Mesendoderm (in vitro differentiated cells): ENCODE data around the gene MYLIP.

Experiments used
- DNase-seq: peaks from one replicate; pipeline ENCODE4 v3.0.0; 2013
- H2AK5ac ChIP-seq: 2 replicates; pipeline ENCODE4 v1.6.1; 2013; ENCODE audit warnings: low read length, inconsistent platforms
- H2BK120ac ChIP-seq: 2 replicates; pipeline ENCODE4 v1.6.1; 2013; ENCODE audit warnings: low read depth, mild to moderate bottlenecking, low read length, moderate library complexity, mixed read lengths
- H2BK15ac ChIP-seq: replicated peaks from 2 replicates; pipeline ENCODE4 v1.6.1; 2013; ENCODE audit warnings: low read depth, mild to moderate bottlenecking, moderate library complexity
- H2BK5ac ChIP-seq: 2 replicates; pipeline ENCODE4 v1.6.1; 2013; ENCODE audit warnings: low read length, inconsistent platforms
- H3K18ac ChIP-seq: 2 replicates; pipeline ENCODE4 v1.6.1; 2013; ENCODE audit warnings: mild to moderate bottlenecking, low read length, mixed read lengths
- H3K23ac ChIP-seq: one replicate; pipeline ENCODE4 v1.6.1; 2013; ENCODE audit warnings: low read length
- H3K27ac ChIP-seq: 2 replicates; pipeline ENCODE4 v1.5.1; 2013; ENCODE audit warnings: low read depth, mild to moderate bottlenecking, inconsistent platforms, low read length, moderate library complexity
- H3K27me3 ChIP-seq: 2 replicates; pipeline ENCODE4 v1.6.1; 2013; ENCODE audit warnings: low read length, control low read depth, mild to moderate bottlenecking, inconsistent platforms; ENCODE audit not compliant: insufficient read depth, poor library complexity
- H3K36me3 ChIP-seq: 2 replicates; pipeline ENCODE4 v1.6.1; 2013; ENCODE audit warnings: low read length, inconsistent platforms; ENCODE audit not compliant: control insufficient read depth, insufficient read depth
- H3K4ac ChIP-seq: one replicate; pipeline ENCODE4 v1.6.1; 2013; ENCODE audit warnings: low read depth, mild to moderate bottlenecking, low read length, moderate library complexity
- H3K4me1 ChIP-seq: 2 replicates; pipeline ENCODE4 v1.6.1; 2013; ENCODE audit warnings: low read depth, low read length, inconsistent platforms; ENCODE audit not compliant: control insufficient read depth
- H3K4me2 ChIP-seq: 2 replicates; pipeline ENCODE4 v1.6.1; 2013; ENCODE audit warnings: low read length
- H3K4me3 ChIP-seq: 2 replicates; pipeline ENCODE4 v1.5.1; 2013; ENCODE audit warnings: mild to moderate bottlenecking, low read length
- H3K56ac ChIP-seq: one replicate; pipeline ENCODE4 v1.6.1; 2013; ENCODE audit warnings: low read length
- H3K79me1 ChIP-seq: 2 replicates; pipeline ENCODE4 v1.6.1; 2013; ENCODE audit warnings: low read length, inconsistent platforms
- H3K79me2 ChIP-seq: 2 replicates; pipeline ENCODE4 v1.6.1; 2013; ENCODE audit warnings: mild to moderate bottlenecking, low read length; ENCODE audit not compliant: control insufficient read depth, insufficient read depth
- H3K9ac ChIP-seq: 2 replicates; pipeline ENCODE4 v1.6.1; 2013; ENCODE audit warnings: low read length, inconsistent platforms
- H4K5ac ChIP-seq: one replicate; pipeline ENCODE4 v1.6.1; 2013; ENCODE audit warnings: low read length
- H4K8ac ChIP-seq: one replicate; pipeline ENCODE4 v1.6.1; 2013; ENCODE audit warnings: low read depth, mild to moderate bottlenecking, control low read depth, low read length, moderate library complexity
- WGBS: extraction: QIAGEN DNeasy Blood & Tissue Kit; methylation state at CpG from one replicate; pipeline ENCODE4 v1.1.7; 2013; ENCODE audit warnings: low lambda C conversion rate, missing lambda C conversion rate; ENCODE audit not compliant: insufficient coverage; ENCODE audit errors: extremely low coverage; 5-methylcytosine and 5-hydroxymethylcytosine counted together

Gene MYLIP

DNA sequence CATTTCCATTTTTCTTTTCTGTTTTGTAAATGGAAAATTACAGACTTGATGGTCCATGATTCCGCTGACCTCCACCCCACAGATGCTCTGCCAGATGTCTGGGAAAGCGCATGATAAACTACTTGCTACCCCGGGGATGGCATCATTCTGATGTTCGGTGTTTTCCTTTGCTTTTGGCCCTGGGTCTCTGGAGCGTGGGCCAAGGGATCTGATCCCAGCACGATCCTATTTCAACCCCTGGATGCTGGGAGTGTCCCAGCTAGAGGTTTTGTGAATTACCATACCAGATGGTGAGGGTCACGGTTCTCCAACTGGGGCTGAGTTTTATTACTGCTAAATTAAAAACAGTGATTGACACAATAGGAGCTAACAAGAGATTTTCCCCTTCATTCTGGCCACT lies 25.2 kb upstream of the MYLIP start:
- Histone ChIP-seq H3K79me1 (no peaks in the 10 kb centered on the region), H3K9ac (no peak overlapping the region), H3K23ac (no peak overlapping the region), H3K79me2 (no peaks in the 10 kb centered on the region), H2BK15ac (no peak overlapping the region), H2BK5ac (no peak overlapping the region), H3K4me3 (no peak overlapping the region), H4K8ac (no peak overlapping the region), H3K18ac (no peak overlapping the region), H3K56ac (no peak overlapping the region), H4K5ac (no peak overlapping the region), H2AK5ac (no peak overlapping the region), H3K4me2 (no peak overlapping the region), H3K4ac (no peak overlapping the region), H3K4me1 (no peaks in the 10 kb centered on the region), H2BK120ac (no peak overlapping the region), H3K36me3 (no peaks in the 10 kb centered on the region), H3K27me3 (no peaks in the 10 kb centered on the region), H3K27ac (no peak overlapping the region)
- no CpG with 5 or more reads among the region's 7 CpGs for WGBS
- DNase-seq = no peak

DNA sequence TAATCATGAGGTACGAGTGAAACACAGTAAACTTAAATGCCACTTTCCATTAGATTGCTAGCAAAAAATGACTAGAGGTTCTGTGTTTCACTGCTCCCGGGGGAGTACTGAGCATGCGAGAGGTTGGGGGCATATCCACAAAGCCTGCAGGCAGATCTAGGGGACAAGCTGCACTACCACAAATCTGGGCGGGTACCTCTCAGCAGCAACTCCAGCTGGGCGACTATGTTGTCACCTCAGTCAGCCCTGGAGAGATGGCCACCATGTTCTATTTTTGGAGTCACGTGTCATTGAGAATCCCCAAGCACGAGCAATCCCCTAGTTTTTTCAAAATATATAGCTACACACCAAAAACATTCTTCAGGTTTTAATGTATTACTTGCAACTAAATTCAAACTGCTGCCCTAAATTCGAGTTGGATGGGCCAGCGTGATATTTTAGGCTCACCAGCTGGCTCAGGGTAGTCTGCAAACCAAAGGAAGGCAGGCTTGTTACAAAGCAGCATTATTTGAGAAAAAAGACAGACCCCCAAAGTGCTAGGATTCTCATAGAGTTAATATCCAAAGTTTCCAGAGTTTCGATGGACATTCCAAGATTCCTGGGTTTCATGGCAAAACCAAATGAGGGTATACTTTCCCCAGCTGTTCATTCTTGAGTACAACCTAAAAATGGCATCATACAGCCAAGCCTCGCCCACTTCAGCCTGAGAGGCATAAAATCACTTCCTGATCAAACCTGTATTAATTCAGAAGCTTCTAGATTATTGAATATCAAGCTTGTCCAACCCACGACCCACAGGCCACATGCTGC lies 24.1 kb upstream of the MYLIP start:
- Histone ChIP-seq H2BK120ac (no peak overlapping the region), H3K27me3 (no peaks in the 10 kb centered on the region), H3K79me2 (no peaks in the 10 kb centered on the region), H3K36me3 (no peaks in the 10 kb centered on the region), H3K4ac (no peak overlapping the region), H2BK15ac (no peak overlapping the region), H3K27ac (no peak overlapping the region), H4K5ac (no peak overlapping the region), H3K18ac (no peak overlapping the region), H3K56ac (no peak overlapping the region), H3K4me3 (no peak overlapping the region), H3K4me1 (no peaks in the 10 kb centered on the region), H3K4me2 (no peak overlapping the region), H2AK5ac (no peak overlapping the region), H2BK5ac (no peak overlapping the region), H3K23ac (no peak overlapping the region), H3K9ac (no peak overlapping the region), H3K79me1 (no peaks in the 10 kb centered on the region), H4K8ac (no peak overlapping the region)
- no peak for DNase-seq
- no CpG with 5 or more reads among the region's 12 CpGs for WGBS

DNA sequence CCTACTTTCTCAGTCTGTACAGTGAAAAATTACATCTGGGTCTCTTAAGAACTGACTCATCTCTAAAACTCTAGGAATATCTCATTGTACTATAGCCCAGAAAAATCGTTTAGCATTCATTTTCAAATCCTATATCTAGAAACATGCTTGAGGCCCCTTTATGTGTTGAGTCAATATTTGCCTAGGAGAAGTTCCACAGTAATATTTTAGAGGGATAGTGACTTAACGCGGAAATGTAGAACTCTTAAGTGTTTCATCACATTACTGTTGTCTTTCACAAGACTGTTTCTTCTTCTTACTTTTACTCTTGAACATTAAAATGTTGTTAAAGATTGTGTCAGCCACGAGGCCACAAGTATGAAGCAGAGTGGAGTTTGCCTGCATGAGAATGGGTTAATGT lies 23.0 kb upstream of the MYLIP start:
- Histone ChIP-seq H2BK15ac (no peak overlapping the region), H4K8ac (no peak overlapping the region), H3K23ac (no peak overlapping the region), H2BK5ac (no peak overlapping the region), H3K79me1 (no peaks in the 10 kb centered on the region), H3K36me3 (no peaks in the 10 kb centered on the region), H3K4me3 (no peak overlapping the region), H3K4ac (no peak overlapping the region), H3K4me2 (no peak overlapping the region), H3K4me1 (no peaks in the 10 kb centered on the region), H2BK120ac (no peak overlapping the region), H3K27ac (no peak overlapping the region), H4K5ac (no peak overlapping the region), H2AK5ac (no peak overlapping the region), H3K18ac (no peak overlapping the region), H3K27me3 (no peaks in the 10 kb centered on the region), H3K79me2 (no peaks in the 10 kb centered on the region), H3K9ac (no peak overlapping the region), H3K56ac (no peak overlapping the region)
- no CpG with 5 or more reads among the region's 4 CpGs for WGBS
- no peak for DNase-seq

DNA sequence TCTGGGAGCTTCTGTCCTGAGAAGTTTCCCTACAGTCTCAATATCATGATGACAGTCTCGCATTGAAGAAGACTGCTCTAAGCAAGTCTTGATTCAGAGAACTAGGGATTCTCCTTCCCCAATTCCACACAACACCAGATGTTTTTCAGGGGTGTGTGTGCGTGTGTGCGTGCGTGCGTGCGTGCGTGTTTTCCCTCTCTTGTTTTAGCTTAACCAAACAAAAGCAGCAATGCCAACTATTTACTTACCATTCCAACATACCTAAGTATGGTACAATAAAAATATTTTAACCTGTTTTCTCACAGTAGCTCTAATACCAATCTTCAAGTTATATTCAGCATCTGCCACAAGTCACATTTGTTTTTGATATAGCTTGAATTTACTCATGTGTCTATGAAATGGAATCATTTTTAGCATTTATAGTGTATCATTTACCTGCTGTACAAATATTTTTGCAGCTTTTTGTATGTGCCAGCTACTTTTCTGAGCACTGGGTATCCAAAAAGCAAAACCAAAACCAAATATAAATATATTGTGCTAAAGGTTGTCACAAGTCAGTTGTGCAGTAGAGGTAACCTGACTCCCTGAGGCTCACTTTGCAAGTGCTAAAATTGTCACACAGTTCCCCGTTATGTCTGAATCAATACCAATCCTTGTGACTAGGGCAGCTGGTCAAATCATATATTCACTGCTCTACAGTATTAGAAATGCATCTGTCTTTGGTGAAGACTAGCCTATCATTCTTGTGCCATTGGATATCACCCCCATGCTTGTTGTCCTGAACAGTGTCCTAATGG lies 21.7 kb upstream of the MYLIP start:
- Histone ChIP-seq H2BK15ac (no peak overlapping the region), H3K18ac (no peak overlapping the region), H2BK120ac (no peak overlapping the region), H3K4me3 (no peak overlapping the region), H3K79me1 (no peaks in the 10 kb centered on the region), H3K27ac (no peak overlapping the region), H3K36me3 (no peaks in the 10 kb centered on the region), H3K4ac (no peak overlapping the region), H3K79me2 (no peaks in the 10 kb centered on the region), H2AK5ac (no peak overlapping the region), H3K27me3 (no peaks in the 10 kb centered on the region), H3K4me2 (no peak overlapping the region), H4K5ac (no peak overlapping the region), H3K4me1 (no peaks in the 10 kb centered on the region), H2BK5ac (no peak overlapping the region), H3K23ac (no peak overlapping the region), H4K8ac (no peak overlapping the region), H3K9ac (no peak overlapping the region), H3K56ac (no peak overlapping the region)
- DNase-seq = no peak
- WGBS = no CpG with 5 or more reads among the region's 8 CpGs

DNA sequence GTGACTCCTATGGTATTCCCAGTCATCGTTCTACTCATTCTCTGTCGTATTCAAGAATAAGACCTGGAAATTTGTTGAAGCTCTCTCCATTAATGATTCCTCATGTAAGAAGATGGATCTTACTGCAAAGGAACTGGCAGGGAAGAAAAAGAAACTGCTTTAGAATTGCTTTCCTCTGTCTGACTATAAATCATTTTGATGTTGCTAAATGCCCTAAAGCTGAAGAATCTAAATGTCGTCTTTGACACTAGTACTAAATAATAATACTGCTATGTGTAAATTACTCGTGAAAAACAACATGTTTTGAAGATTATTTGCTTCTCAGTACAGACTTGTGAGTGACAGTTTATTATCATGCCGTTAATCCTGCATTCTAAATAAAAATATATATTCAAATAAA lies 20.5 kb upstream of the MYLIP start:
- no peak overlapping the region for H2AK5ac ChIP-seq
- no peak overlapping the region for H2BK15ac ChIP-seq
- no peaks in the 10 kb centered on the region for H3K79me2 ChIP-seq
- H3K36me3 ChIP-seq = no peaks in the 10 kb centered on the region
- H3K27me3 ChIP-seq = no peaks in the 10 kb centered on the region
- no peak for DNase-seq
- H3K79me1 ChIP-seq = no peaks in the 10 kb centered on the region
- no peak overlapping the region for H3K4me2 ChIP-seq
- WGBS = no CpG with 5 or more reads among the region's 5 CpGs
- no peak overlapping the region for H3K4me3 ChIP-seq
- H3K4me1 ChIP-seq = no peaks in the 10 kb centered on the region
- no peak overlapping the region for H2BK5ac ChIP-seq
- H3K23ac ChIP-seq = no peak overlapping the region
- no peak overlapping the region for H3K27ac ChIP-seq
- H4K5ac ChIP-seq = no peak overlapping the region
- H2BK120ac ChIP-seq = no peak overlapping the region
- no peak overlapping the region for H4K8ac ChIP-seq
- H3K4ac ChIP-seq = no peak overlapping the region
- no peak overlapping the region for H3K18ac ChIP-seq
- H3K56ac ChIP-seq = no peak overlapping the region
- no peak overlapping the region for H3K9ac ChIP-seq
